OCI-LY3 (cell line): ENCODE results near the gene GRAMD1C.

ENCODE experiments used
- H2AFZ ChIP-seq: fragments of 200-600, 300-600 bp; shearing (Covaris generic); 2 replicates; pipeline ENCODE4 v1.6.0; 2014; ENCODE audit warnings: antibody characterized with exemption, low read depth, low read length
- H3K27ac ChIP-seq: fragments of 200-600, 300-600 bp; sonication (generic); 2 replicates; pipeline ENCODE4 v1.5.1; 2014; ENCODE audit warnings: mild to moderate bottlenecking, low read length, moderate library complexity, mixed read lengths
- H3K27me3 ChIP-seq: fragments of 200-600, 300-600 bp; sonication (generic); 2 replicates; pipeline ENCODE4 v1.6.1; 2014; ENCODE audit warnings: low read depth, low read length, mixed read lengths
- H3K36me3 ChIP-seq: fragments of 200-600, 300-600 bp; sonication (generic); replicated peaks from 2 replicates; pipeline ENCODE3; 2014; ENCODE audit warnings: low read depth, low read length, mixed read lengths
- H3K4me1 ChIP-seq: fragments of 300-600, 200-600 bp; sonication (generic); 2 replicates; pipeline ENCODE4 v1.6.1; 2014; ENCODE audit warnings: low read length, mixed read lengths
- H3K4me2 ChIP-seq: fragments of 200-600, 300-600 bp; sonication (generic); 2 replicates; pipeline ENCODE4 v1.6.1; 2014; ENCODE audit warnings: low read length, mixed read lengths
- H3K4me3 ChIP-seq: fragments of 300-600, 200-600 bp; sonication (generic); 2 replicates; pipeline ENCODE4 v1.5.1; 2014; ENCODE audit warnings: antibody characterized with exemption, mild to moderate bottlenecking, low read length, moderate library complexity
- H3K79me2 ChIP-seq: fragments of 300-600, 200-600 bp; shearing (Covaris generic); 2 replicates; pipeline ENCODE4 v1.6.1; 2014; ENCODE audit warnings: mild to moderate bottlenecking, low read length, mixed read lengths
- H3K9ac ChIP-seq: fragments of 300-600, 200-600 bp; shearing (Covaris generic); 2 replicates; pipeline ENCODE4 v1.6.0; 2014; ENCODE audit warnings: mild to moderate bottlenecking, low read length, moderate library complexity
- H3K9me3 ChIP-seq: fragments of 200-600, 300-600 bp; shearing (Covaris generic); 2 replicates; pipeline ENCODE4 v1.6.1; 2014; ENCODE audit warnings: low read length, mixed read lengths; ENCODE audit not compliant: insufficient read depth
- H4K20me1 ChIP-seq: fragments of 200-600, 300-600 bp; sonication (generic); 2 replicates; pipeline ENCODE4 v1.6.1; 2016; ENCODE audit warnings: low read length, mixed read lengths; ENCODE audit not compliant: insufficient read depth
- CTCF ChIP-seq: fragments of 200-600, 300-600 bp; sonication (generic); IDR thresholded peaks from 2 replicates; pipeline ENCODE4 v1.5.1; 2014; ENCODE audit warnings: antibody characterized with exemption, low read length, low read depth
- EZH2phosphoT487 ChIP-seq: fragments of 200-600 bp; shearing (Covaris generic); IDR thresholded peaks from 2 replicates; pipeline ENCODE4 v1.6.1; 2018; ENCODE audit warnings: antibody characterized with exemption, mixed run types, low read depth

Gene GRAMD1C

GRCh38 chr3:113878403-113878802 is 39.8 kb downstream of the GRAMD1C start:
- no peak overlapping the region for H3K27ac ChIP-seq
- H3K79me2 ChIP-seq, result no peaks in the 10 kb centered on the region
- H3K4me2 ChIP-seq, result no peak overlapping the region
- H3K4me3 ChIP-seq, result no peak overlapping the region
- no peaks in the 10 kb centered on the region for H4K20me1 ChIP-seq
- H3K4me1 ChIP-seq, result no peaks in the 10 kb centered on the region
- no peak overlapping the region for H3K9ac ChIP-seq
- no peaks in the 10 kb centered on the region for H3K27me3 ChIP-seq
- H3K36me3 ChIP-seq, result no peaks in the 10 kb centered on the region
- no peak overlapping the region for H2AFZ ChIP-seq
- no peaks in the 10 kb centered on the region for H3K9me3 ChIP-seq
- no peak for TF ChIP-seq CTCF
- no peak for TF ChIP-seq EZH2phosphoT487

- H3K4me3 ChIP-seq, result no peak overlapping the region
- no peak for TF ChIP-seq CTCF
- TF ChIP-seq EZH2phosphoT487, result no peak
- H3K79me2 ChIP-seq, result no peaks in the 10 kb centered on the region
- no peaks in the 10 kb centered on the region for H4K20me1 ChIP-seq
- no peak overlapping the region for H3K9ac ChIP-seq
- H3K9me3 ChIP-seq, result no peaks in the 10 kb centered on the region
- H3K4me1 ChIP-seq, result no peaks in the 10 kb centered on the region
- no peaks in the 10 kb centered on the region for H3K27me3 ChIP-seq
- H3K36me3 ChIP-seq, result no peaks in the 10 kb centered on the region
- H3K27ac ChIP-seq, result no peak overlapping the region
- H2AFZ ChIP-seq, result no peak overlapping the region
- H3K4me2 ChIP-seq, result no peak overlapping the region
Observed at GRCh38 chr3:113885050-113885449, 46.5 kb downstream of the GRAMD1C start.

- no peak overlapping the region for H3K4me3 ChIP-seq
- no peaks in the 10 kb centered on the region for H3K27me3 ChIP-seq
- H2AFZ ChIP-seq, result no peak overlapping the region
- no peak overlapping the region for H3K4me2 ChIP-seq
- H3K36me3 ChIP-seq, result no peaks in the 10 kb centered on the region
- H3K9me3 ChIP-seq, result no peaks in the 10 kb centered on the region
- H3K4me1 ChIP-seq, result no peaks in the 10 kb centered on the region
- no peak overlapping the region for H3K27ac ChIP-seq
- TF ChIP-seq EZH2phosphoT487 (no peak), CTCF (peak; percentile 22; the same call in 1 of the 2 replicates)
- no peaks in the 10 kb centered on the region for H3K79me2 ChIP-seq
- H4K20me1 ChIP-seq, result no peaks in the 10 kb centered on the region
- H3K9ac ChIP-seq, result no peak overlapping the region
Observed at GRCh38 chr3:113890256-113890900, 51.8 kb downstream of the GRAMD1C start.

- Histone ChIP-seq H4K20me1 (no peaks in the 10 kb centered on the region), H3K79me2 (no peaks in the 10 kb centered on the region), H3K27ac (no peak overlapping the region), H3K27me3 (no peaks in the 10 kb centered on the region), H3K4me3 (no peak overlapping the region), H2AFZ (no peak overlapping the region), H3K9me3 (no peaks in the 10 kb centered on the region), H3K4me2 (no peak overlapping the region), H3K4me1 (peaks cover 9% of the 10 kb centered on the region), H3K9ac (no peak overlapping the region), H3K36me3 (no peaks in the 10 kb centered on the region)
- TF ChIP-seq EZH2phosphoT487 (no peak), CTCF (no peak)
Observed at GRCh38 chr3:113894927-113895326, 56.3 kb downstream of the GRAMD1C start.
